Upper lobe of right lung (tissue), 1 donor: ENCODE results near the gene FOXN3. TPM values are rescaled to one million over a fixed set of nuclear protein-coding genes. Genes with fewer than 3 reads are reported as not detected.

Experiments
- ATAC-seq: fragments of 200-7000 bp; cut with Tn5 transposase; one replicate; pipeline ENCODE4 v1.9.1; 2020; ENCODE audit warnings: mild to moderate bottlenecking, moderate library complexity
- DNase-seq: peaks from one replicate; pipeline ENCODE4 v3.0.0-alpha.2; 2020
- H3K27ac ChIP-seq: fragments of 200-600 bp; one replicate; pipeline ENCODE4 v1.8.0; 2022
- H3K27me3 ChIP-seq: fragments of 200-600 bp; one replicate; pipeline ENCODE4 v1.8.0; 2022; ENCODE audit warnings: mild to moderate bottlenecking
- H3K36me3 ChIP-seq: fragments of 200-600 bp; one replicate; pipeline ENCODE4 v1.8.0; 2022
- H3K4me1 ChIP-seq: fragments of 200-600 bp; one replicate; pipeline ENCODE4 v1.8.0; 2022
- H3K4me3 ChIP-seq: fragments of 200-600 bp; one replicate; pipeline ENCODE4 v1.8.0; 2022; ENCODE audit warnings: mild to moderate bottlenecking
- H3K9me3 ChIP-seq: fragments of 200-600 bp; one replicate; pipeline ENCODE4 v1.8.0; 2022
- intact Hi-C: fragments of 100-400 bp; cut with DNase I; formaldehyde crosslinking; loops from one replicate; pipeline ENCODE4 v1.11.0; 2022
- total RNA-seq: library from RNA; stranded (reverse); fragmentation: NEBNext Ultra II Directional; extraction: Animal tissue kit (Norgen Biotek cat#: 25700); gene quantifications from one replicate; pipeline ENCODE4 v1.2.1, GENCODE V29; 2021
- TF ChIP-seq, protein P1 (sequence below): fragments of 200-600 bp; IDR thresholded peaks from one replicate; pipeline ENCODE4 v1.8.0; 2022; ENCODE audit warnings: antibody characterized with exemption
- donor health status: DM: no; HTN: yes; CAD: no; lungs with severe emphysema.

FOXN3 gene
- total RNA-seq, 1 donor from 2014 or later, result 103 TPM

DNA sequence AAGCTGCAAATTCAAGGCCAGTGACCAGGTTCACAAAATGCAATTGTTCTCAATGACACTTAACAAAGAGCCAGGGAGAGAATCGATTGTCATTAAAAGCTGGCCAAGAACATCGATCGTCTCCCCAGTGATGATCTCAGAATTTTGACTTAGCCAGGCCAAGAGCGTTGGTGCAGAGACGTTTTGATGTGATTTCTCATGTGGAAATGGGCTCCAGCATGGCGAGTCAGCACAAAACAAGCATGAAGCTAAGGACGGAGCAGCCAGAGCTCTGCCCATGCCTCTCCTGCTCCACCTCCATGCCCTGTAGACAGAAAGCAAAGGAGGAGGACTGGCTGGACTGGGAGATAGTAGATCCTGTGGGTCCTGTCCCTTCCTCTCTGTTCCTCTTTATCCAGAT lies 270.8 kb downstream of the FOXN3 start:
- intact Hi-C loops, result no loop called here
- DNase-seq (no peak), ATAC-seq (no peak)
- no peak overlapping the region for H3K4me3 ChIP-seq
- H3K9me3 ChIP-seq, result no peaks in the 10 kb centered on the region
- no peaks in the 10 kb centered on the region for H3K36me3 ChIP-seq
- H3K4me1 ChIP-seq, result no peaks in the 10 kb centered on the region
- H3K27me3 ChIP-seq, result no peaks in the 10 kb centered on the region
- TF ChIP-seq, protein P1, sequence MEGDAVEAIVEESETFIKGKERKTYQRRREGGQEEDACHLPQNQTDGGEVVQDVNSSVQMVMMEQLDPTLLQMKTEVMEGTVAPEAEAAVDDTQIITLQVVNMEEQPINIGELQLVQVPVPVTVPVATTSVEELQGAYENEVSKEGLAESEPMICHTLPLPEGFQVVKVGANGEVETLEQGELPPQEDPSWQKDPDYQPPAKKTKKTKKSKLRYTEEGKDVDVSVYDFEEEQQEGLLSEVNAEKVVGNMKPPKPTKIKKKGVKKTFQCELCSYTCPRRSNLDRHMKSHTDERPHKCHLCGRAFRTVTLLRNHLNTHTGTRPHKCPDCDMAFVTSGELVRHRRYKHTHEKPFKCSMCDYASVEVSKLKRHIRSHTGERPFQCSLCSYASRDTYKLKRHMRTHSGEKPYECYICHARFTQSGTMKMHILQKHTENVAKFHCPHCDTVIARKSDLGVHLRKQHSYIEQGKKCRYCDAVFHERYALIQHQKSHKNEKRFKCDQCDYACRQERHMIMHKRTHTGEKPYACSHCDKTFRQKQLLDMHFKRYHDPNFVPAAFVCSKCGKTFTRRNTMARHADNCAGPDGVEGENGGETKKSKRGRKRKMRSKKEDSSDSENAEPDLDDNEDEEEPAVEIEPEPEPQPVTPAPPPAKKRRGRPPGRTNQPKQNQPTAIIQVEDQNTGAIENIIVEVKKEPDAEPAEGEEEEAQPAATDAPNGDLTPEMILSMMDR, result no peak
- H3K27ac ChIP-seq, result no peak overlapping the region

DNA sequence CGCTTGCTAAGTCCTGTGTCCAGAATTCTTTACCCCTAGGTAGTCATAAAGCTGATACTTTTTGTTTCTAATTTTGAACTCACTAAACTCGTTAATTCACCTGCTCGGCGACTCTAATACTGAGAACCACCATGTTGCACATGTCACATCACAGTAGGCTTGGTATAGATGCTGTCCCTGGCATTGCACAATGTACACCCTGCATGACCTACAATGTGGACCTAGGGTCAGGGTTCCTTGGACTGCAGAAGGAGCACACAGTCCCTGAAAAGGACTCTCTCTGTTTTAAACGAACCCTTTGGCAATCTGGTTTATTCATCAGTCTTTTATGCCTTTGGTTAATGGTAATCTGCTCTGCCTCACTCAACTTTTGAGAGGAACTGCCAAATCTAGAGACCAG lies 272.4 kb downstream of the FOXN3 start:
- Histone ChIP-seq H3K9me3 (no peaks in the 10 kb centered on the region), H3K4me1 (no peaks in the 10 kb centered on the region), H3K27me3 (no peaks in the 10 kb centered on the region), H3K4me3 (no peak overlapping the region), H3K36me3 (no peaks in the 10 kb centered on the region), H3K27ac (no peak overlapping the region)
- DNase-seq (no peak), ATAC-seq (no peak)
- TF ChIP-seq, protein P1, result no peak
- intact Hi-C loops, result no loop called here

DNA sequence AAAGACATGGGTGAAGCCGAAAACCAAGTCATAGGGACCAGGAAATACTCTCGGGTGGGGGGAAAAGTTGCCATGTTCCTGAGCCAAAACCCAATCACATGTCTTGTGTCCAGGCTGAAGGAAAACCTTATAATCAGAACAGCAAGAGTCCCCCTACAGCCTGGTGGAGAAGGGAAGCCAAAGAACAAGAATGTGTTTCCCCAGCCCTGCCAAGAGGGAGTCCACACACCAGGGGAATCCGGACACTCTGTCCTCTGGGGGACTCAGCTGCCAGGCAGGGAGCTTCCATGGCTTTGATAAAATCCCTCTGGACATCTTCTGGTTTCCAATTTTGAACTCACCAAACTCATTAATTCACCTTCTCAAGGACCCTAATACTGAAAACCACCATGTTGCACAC lies 273.0 kb downstream of the FOXN3 start:
- intact Hi-C loops, result no loop called here
- ATAC-seq (no peak), DNase-seq (no peak)
- H3K27me3 ChIP-seq, result no peaks in the 10 kb centered on the region
- no peak overlapping the region for H3K4me3 ChIP-seq
- H3K27ac ChIP-seq, result no peak overlapping the region
- H3K4me1 ChIP-seq, result no peaks in the 10 kb centered on the region
- no peaks in the 10 kb centered on the region for H3K9me3 ChIP-seq
- no peaks in the 10 kb centered on the region for H3K36me3 ChIP-seq
- TF ChIP-seq, protein P1, result no peak

DNA sequence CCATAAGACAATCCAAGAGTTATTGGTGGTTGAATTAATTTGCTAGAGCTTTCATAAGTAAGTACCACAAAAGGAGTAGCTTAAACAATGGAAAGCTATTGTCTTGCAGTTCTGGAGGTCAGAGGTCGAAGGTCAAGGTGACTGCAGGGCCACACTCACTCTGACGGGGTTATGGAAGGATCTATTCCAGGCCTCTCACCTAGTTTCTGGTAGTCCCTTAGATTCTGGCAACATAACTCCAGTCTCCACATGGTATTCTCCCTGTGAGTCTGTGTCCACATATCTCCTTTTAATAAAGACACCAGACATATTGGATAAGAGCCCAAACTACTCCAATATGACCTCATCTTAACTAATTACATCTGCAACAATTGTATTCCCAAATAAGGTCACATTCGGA lies 273.4 kb downstream of the FOXN3 start:
- intact Hi-C loops, result no loop called here
- TF ChIP-seq, protein P1, result no peak
- Histone ChIP-seq H3K4me1 (no peaks in the 10 kb centered on the region), H3K4me3 (no peak overlapping the region), H3K9me3 (no peaks in the 10 kb centered on the region), H3K27me3 (no peaks in the 10 kb centered on the region), H3K36me3 (no peaks in the 10 kb centered on the region), H3K27ac (no peak overlapping the region)
- ATAC-seq, result no peak
- DNase-seq, result no peak

DNA sequence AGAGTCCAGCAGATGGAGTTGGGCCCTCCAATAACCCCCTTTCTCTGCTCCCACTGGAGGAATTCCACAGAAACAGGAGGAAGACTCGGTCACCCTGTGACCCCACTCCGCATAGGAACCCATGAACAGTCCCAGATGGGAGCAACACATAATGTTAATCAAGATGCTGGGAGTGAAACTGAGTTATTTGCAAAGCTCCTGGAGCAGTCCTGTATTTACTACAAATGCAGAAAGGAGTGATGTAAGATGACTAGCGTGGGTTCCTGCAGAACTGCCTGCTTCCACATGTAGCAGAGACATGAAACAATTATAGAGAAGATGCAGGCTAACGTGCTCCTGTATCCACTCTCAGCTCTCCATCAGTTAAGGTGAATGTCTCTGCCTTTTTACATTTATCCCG lies 274.7 kb downstream of the FOXN3 start:
- TF ChIP-seq, protein P1, result no peak
- Histone ChIP-seq H3K27ac (no peak overlapping the region), H3K4me3 (no peak overlapping the region), H3K4me1 (no peaks in the 10 kb centered on the region), H3K9me3 (no peaks in the 10 kb centered on the region), H3K36me3 (no peaks in the 10 kb centered on the region), H3K27me3 (no peaks in the 10 kb centered on the region)
- ATAC-seq (no peak), DNase-seq (no peak)
- intact Hi-C loops, result no loop called here

DNA sequence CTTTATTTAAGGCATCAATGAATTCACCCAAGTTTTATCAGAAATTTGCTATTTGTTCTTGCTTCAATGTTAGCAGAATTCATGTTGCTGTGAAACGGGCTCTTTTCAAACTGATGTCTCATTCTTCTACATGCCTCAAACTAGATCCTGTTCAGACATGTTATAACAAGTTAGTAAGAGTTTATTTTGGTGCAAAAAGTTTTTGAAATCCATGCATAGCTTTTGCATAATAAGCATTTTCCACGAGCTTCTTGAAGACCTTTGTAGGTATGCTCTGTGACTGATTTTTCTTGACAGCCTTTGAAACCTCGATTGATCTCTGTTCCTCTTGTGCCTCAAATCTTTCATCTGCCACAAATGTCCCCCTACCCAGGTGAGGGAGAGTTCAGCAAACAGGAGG lies 275.2 kb downstream of the FOXN3 start:
- Histone ChIP-seq H3K4me1 (no peaks in the 10 kb centered on the region), H3K27me3 (no peaks in the 10 kb centered on the region), H3K36me3 (no peaks in the 10 kb centered on the region), H3K27ac (no peak overlapping the region), H3K4me3 (no peak overlapping the region), H3K9me3 (no peaks in the 10 kb centered on the region)
- intact Hi-C loops, result no loop called here
- no peak for ATAC-seq
- no peak for DNase-seq
- TF ChIP-seq, protein P1, result no peak
